GM21447 (cell line): ENCODE results near the gene ZDHHC20.

Experiments used
- ATAC-seq: cut with Tn5 transposase; IDR thresholded peaks from one replicate; pipeline ENCODE4 v1.9.1; 2021; ENCODE audit not compliant: unreplicated experiment

ZDHHC20 gene

GRCh38 chr13:21328201-21328600, 130.9 kb downstream of the ZDHHC20 start:
- ATAC-seq: no peak

DNA sequence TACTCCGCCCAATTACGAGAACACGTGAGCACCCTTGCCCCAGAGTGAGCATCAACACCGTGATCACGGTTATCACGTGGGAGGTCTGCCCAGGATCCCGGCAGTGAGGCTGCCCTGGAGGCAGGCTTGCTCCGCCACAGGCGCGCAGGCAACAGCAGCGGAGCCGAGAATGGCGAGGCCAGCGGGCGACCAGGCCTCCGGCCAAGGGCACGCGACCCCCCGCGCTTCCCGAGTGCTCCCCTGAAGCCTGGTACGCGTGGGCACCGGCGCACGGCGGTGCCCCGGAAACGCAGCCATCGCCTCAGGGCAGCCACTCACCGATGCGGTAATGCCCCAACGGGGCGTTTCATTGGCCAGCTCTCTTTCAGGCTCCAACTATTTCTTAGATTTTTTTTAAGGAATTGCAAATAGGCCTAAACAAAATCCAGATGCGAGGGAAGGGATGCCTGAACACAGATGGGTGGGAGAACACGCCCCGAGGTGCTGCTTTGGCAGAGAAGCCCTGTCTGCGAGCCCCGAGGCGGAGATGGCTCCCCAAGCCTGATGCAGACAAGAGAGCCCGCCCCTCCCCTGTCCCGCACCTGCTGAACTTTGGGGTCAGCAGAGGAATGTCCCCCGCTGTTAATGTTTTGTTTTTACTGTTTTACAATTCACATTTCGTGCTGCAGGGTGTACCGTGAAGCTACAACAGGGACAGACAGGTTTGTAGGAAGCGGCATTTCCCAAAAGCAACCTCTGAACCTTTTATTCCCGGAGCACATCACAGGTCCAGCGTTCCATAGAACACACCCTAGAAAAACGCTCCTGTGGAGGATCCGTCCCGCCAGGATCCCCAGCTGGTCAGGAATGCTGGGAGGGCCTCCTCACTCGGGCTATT, 132.7 kb downstream of the ZDHHC20 start:
- no peak for ATAC-seq

- no peak for ATAC-seq
These were observed 134.3 kb downstream of the ZDHHC20 start for GRCh38 chr13:21324803-21325202.

DNA sequence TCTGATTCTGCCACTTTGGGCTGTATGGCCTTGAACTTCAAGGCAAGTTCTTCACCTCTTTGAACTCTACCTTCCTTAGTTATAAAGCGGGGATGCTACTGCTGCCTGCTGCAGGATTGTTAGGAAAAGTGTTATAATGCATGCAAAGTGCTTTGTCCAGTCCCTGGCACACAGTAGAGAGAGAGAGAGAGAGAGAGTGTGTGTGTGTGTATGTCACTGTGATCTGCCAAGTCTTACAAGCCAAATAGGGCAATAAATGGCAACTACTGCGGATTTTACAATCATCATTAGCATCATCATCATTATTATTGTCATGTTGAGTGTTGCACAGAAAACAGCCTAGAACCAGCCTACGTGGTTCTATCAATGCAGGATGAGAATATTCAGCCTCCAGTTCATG, 136.1 kb downstream of the ZDHHC20 start:
- no peak for ATAC-seq
